GM19351 (cell line): ENCODE data around the gene CELSR2.
A peak's percentile ranks its signal among the peaks of the same experiment; 100 is the strongest.

Experiments used
- ATAC-seq: cut with Tn5 transposase; IDR thresholded peaks from one replicate; pipeline ENCODE4 v1.9.1; 2021; ENCODE audit warnings: mild to moderate bottlenecking, moderate library complexity; ENCODE audit not compliant: unreplicated experiment

CELSR2 gene

GRCh38 chr1:109225711-109226445 lies 23.5 kb upstream of the CELSR2 start:
- ATAC-seq, result no peak

- ATAC-seq, result no peak
Observed at GRCh38 chr1:109228167-109228566, 21.2 kb upstream of the CELSR2 start.

GRCh38 chr1:109229531-109230127 lies 19.7 kb upstream of the CELSR2 start:
- ATAC-seq, result no peak

GRCh38 chr1:109231066-109231465 lies 18.3 kb upstream of the CELSR2 start:
- ATAC-seq, result no peak

GRCh38 chr1:109235137-109235536 lies 14.2 kb upstream of the CELSR2 start:
- no peak for ATAC-seq

GRCh38 chr1:109237512-109237911 lies 11.8 kb upstream of the CELSR2 start:
- no peak for ATAC-seq

- no peak for ATAC-seq
Observed at GRCh38 chr1:109238382-109238781, 11.0 kb upstream of the CELSR2 start.

- no peak for ATAC-seq
Observed at GRCh38 chr1:109239047-109239408, 10.3 kb upstream of the CELSR2 start.

- peak; percentile 74 for ATAC-seq
Observed at GRCh38 chr1:109239409-109240068, 9.8 kb upstream of the CELSR2 start.

- no peak for ATAC-seq
Observed at GRCh38 chr1:109240158-109241152, 8.9 kb upstream of the CELSR2 start.

- ATAC-seq, result no peak
Observed at GRCh38 chr1:109241344-109241743, 8.0 kb upstream of the CELSR2 start.

GRCh38 chr1:109241841-109242345 lies 7.4 kb upstream of the CELSR2 start:
- no peak for ATAC-seq

- no peak for ATAC-seq
Observed at GRCh38 chr1:109242387-109242786, 7.0 kb upstream of the CELSR2 start.

- ATAC-seq, result no peak
Observed at GRCh38 chr1:109243221-109243620, 6.1 kb upstream of the CELSR2 start.

- no peak for ATAC-seq
Observed at GRCh38 chr1:109243860-109244552, 5.3 kb upstream of the CELSR2 start.

- ATAC-seq, result no peak
Observed at GRCh38 chr1:109246141-109246551, 3.2 kb upstream of the CELSR2 start.

- no peak for ATAC-seq
Observed at GRCh38 chr1:109247401-109248365, 1.7 kb upstream of the CELSR2 start.

GRCh38 chr1:109248444-109248796 lies 919 bp upstream of the CELSR2 start:
- no peak for ATAC-seq
